ENCODE measurements around the gene CALR. TPM values are rescaled to one million over a fixed set of nuclear protein-coding genes. Genes with fewer than 3 reads are reported as not detected.

Gene CALR
- total RNA-seq, 1 donor from 2014 or later, result 1,241 TPM

- DNase-seq (ENCODE audit: extremely low spot score, unreplicated experiment), result no peak
- H3K27me3 Mint-ChIP-seq (ENCODE audit: unreplicated experiment), result no peaks in the 10 kb centered on the region
- H3K27ac Mint-ChIP-seq (ENCODE audit: unreplicated experiment), result no peak overlapping the region
- H3K4me1 Mint-ChIP-seq (ENCODE audit: unreplicated experiment), result peaks cover 39% of the 10 kb centered on the region
- TF ChIP-seq CTCF (IDR thresholded peaks at IDR 0.05), result no peak
- H3K9me3 Mint-ChIP-seq (ENCODE audit: unreplicated experiment), result no peaks in the 10 kb centered on the region
- H3K36me3 Mint-ChIP-seq (ENCODE audit: unreplicated experiment), result peaks cover 43% of the 10 kb centered on the region
- peak overlapping the region; percentile 90 for H3K4me3 Mint-ChIP-seq (ENCODE audit: unreplicated experiment)
Measured at GRCh38 chr19:12940897-12941296, 2.5 kb downstream of the CALR start.

- Mint-ChIP-seq H3K36me3 (ENCODE audit: unreplicated experiment) (peaks cover 44% of the 10 kb centered on the region), H3K4me1 (ENCODE audit: unreplicated experiment) (peaks cover 44% of the 10 kb centered on the region), H3K9me3 (ENCODE audit: unreplicated experiment) (no peaks in the 10 kb centered on the region), H3K27me3 (ENCODE audit: unreplicated experiment) (no peaks in the 10 kb centered on the region), H3K27ac (ENCODE audit: unreplicated experiment) (peak overlapping the region; percentile 52), H3K4me3 (ENCODE audit: unreplicated experiment) (no peak overlapping the region)
- DNase-seq (ENCODE audit: extremely low spot score, unreplicated experiment), result no peak
- no peak for TF ChIP-seq CTCF (IDR thresholded peaks at IDR 0.05)
Measured at GRCh38 chr19:12943437-12944044, 5.1 kb downstream of the CALR start.

- Mint-ChIP-seq H3K4me1 (ENCODE audit: unreplicated experiment) (peaks cover 44% of the 10 kb centered on the region), H3K36me3 (ENCODE audit: unreplicated experiment) (peaks cover 43% of the 10 kb centered on the region), H3K27ac (ENCODE audit: unreplicated experiment) (peak overlapping the region; percentile 47)
Measured at GRCh38 chr19:12944104-12944674, 5.8 kb downstream of the CALR start.

GRCh38 chr19:12945479-12946091 is 7.2 kb downstream of the CALR start, which contains the start of gene RAD23A:
RAD23A (plus strand) TSS chr19:12945862; CDS start chr19:12945949, 87 bp downstream.
- peak within 1 kb of the TSS; percentile 93 for H3K27ac Mint-ChIP-seq (ENCODE audit: unreplicated experiment)
- TF ChIP-seq CTCF (IDR thresholded peaks at IDR 0.05), result no peak
- peak within 1 kb of the TSS; percentile 86 for H3K4me3 Mint-ChIP-seq (ENCODE audit: unreplicated experiment)
- peaks cover 32% of the 10 kb centered on the region for H3K4me1 Mint-ChIP-seq (ENCODE audit: unreplicated experiment)
- no peaks in the 10 kb centered on the region for H3K9me3 Mint-ChIP-seq (ENCODE audit: unreplicated experiment)
- H3K36me3 Mint-ChIP-seq (ENCODE audit: unreplicated experiment), result peaks cover 33% of the 10 kb centered on the region
- DNase-seq (ENCODE audit: extremely low spot score, unreplicated experiment), result peak; percentile 99
- no peaks in the 10 kb centered on the region for H3K27me3 Mint-ChIP-seq (ENCODE audit: unreplicated experiment)

More at GRCh38 chr19:12944104-12944674, 5.8 kb downstream of the CALR start:
- no peaks in the 10 kb centered on the region for H3K27me3 Mint-ChIP-seq (ENCODE audit: unreplicated experiment)
- H3K4me3 Mint-ChIP-seq (ENCODE audit: unreplicated experiment), result no peak overlapping the region
- TF ChIP-seq CTCF (IDR thresholded peaks at IDR 0.05), result no peak
- no peak for DNase-seq (ENCODE audit: extremely low spot score, unreplicated experiment)
- no peaks in the 10 kb centered on the region for H3K9me3 Mint-ChIP-seq (ENCODE audit: unreplicated experiment)

- Mint-ChIP-seq H3K4me1 (ENCODE audit: unreplicated experiment) (peaks cover 27% of the 10 kb centered on the region), H3K4me3 (ENCODE audit: unreplicated experiment) (peak overlapping the region; percentile 86), H3K36me3 (ENCODE audit: unreplicated experiment) (peaks cover 30% of the 10 kb centered on the region), H3K27me3 (ENCODE audit: unreplicated experiment) (no peaks in the 10 kb centered on the region), H3K27ac (ENCODE audit: unreplicated experiment) (peak overlapping the region; percentile 84), H3K9me3 (ENCODE audit: unreplicated experiment) (no peaks in the 10 kb centered on the region)
- no peak for TF ChIP-seq CTCF (IDR thresholded peaks at IDR 0.05)
- DNase-seq (ENCODE audit: extremely low spot score, unreplicated experiment), result peak; percentile 91
Measured at GRCh38 chr19:12946092-12946721, 7.8 kb downstream of the CALR start.
